ENCODE measurements around the gene DDX60. TPM values are rescaled to one million over a fixed set of nuclear protein-coding genes. Genes with fewer than 3 reads are reported as not detected.

The DDX60 gene
- total RNA-seq, 2 donors from 2014 or later: 9.2 to 10.7 TPM

GRCh38 chr4:168325591-168325990, 7.0 kb upstream of the DDX60 start:
- H3K4me1 ChIP-seq: no peaks in the 10 kb centered on the region
- H3K36me3 ChIP-seq: no peaks in the 10 kb centered on the region
- TF ChIP-seq CTCF (IDR thresholded peaks at IDR 0.05): no peak
- H3K9me3 ChIP-seq: no peaks in the 10 kb centered on the region
- H3K27ac ChIP-seq: no peak overlapping the region
- H3K4me3 ChIP-seq: no peak overlapping the region
- H3K27me3 ChIP-seq: no peaks in the 10 kb centered on the region
- no peak for DNase-seq (ENCODE audit: low spot score)

GRCh38 chr4:168321006-168321405, 2.5 kb upstream of the DDX60 start:
- Histone ChIP-seq H3K4me1 (peaks cover 0 to 17% of the 10 kb centered on the region in 2 donors), H3K4me3 (no peak overlapping the region), H3K27ac (no peak overlapping the region), H3K27me3 (no peaks in the 10 kb centered on the region), H3K36me3 (no peaks in the 10 kb centered on the region), H3K9me3 (no peaks in the 10 kb centered on the region)
- no peak for DNase-seq (ENCODE audit: low spot score)
- TF ChIP-seq CTCF (IDR thresholded peaks at IDR 0.05): no peak

- no peaks in the 10 kb centered on the region for H3K9me3 ChIP-seq
- no peaks in the 10 kb centered on the region for H3K27me3 ChIP-seq
- H3K36me3 ChIP-seq: no peaks in the 10 kb centered on the region
- H3K27ac ChIP-seq: peak overlapping the region in 1 of 2 donors; percentile 95
- DNase-seq (ENCODE audit: low spot score): no peak
- peak overlapping the region in 1 of 2 donors; percentile 86 for H3K4me3 ChIP-seq
- peaks cover 0 to 17% of the 10 kb centered on the region in 2 donors for H3K4me1 ChIP-seq
- no peak for TF ChIP-seq CTCF (IDR thresholded peaks at IDR 0.05)
Observed at GRCh38 chr4:168319486-168320019, 1.0 kb upstream of the DDX60 start.

- Histone ChIP-seq H3K4me1 (peaks cover 0 to 17% of the 10 kb centered on the region in 2 donors), H3K4me3 (peak overlapping the region; percentile 86 to 88), H3K36me3 (no peaks in the 10 kb centered on the region), H3K9me3 (no peaks in the 10 kb centered on the region), H3K27ac (peak overlapping the region; percentile 95 to 98), H3K27me3 (no peaks in the 10 kb centered on the region)
- no peak for DNase-seq (ENCODE audit: low spot score)
- no peak for TF ChIP-seq CTCF (IDR thresholded peaks at IDR 0.05)
Observed at GRCh38 chr4:168317621-168318020, 931 bp downstream of the DDX60 start.

GRCh38 chr4:168309781-168310180, 8.8 kb downstream of the DDX60 start:
- Histone ChIP-seq H3K27me3 (no peaks in the 10 kb centered on the region), H3K36me3 (no peaks in the 10 kb centered on the region), H3K27ac (peak overlapping the region in 1 of 2 donors; percentile 17), H3K9me3 (no peaks in the 10 kb centered on the region), H3K4me3 (no peak overlapping the region), H3K4me1 (no peaks in the 10 kb centered on the region)
- no peak for DNase-seq (ENCODE audit: low spot score)
- no peak for TF ChIP-seq CTCF (IDR thresholded peaks at IDR 0.05)

GRCh38 chr4:168308912-168309311, 9.6 kb downstream of the DDX60 start:
- TF ChIP-seq CTCF (IDR thresholded peaks at IDR 0.05): no peak

More at GRCh38 chr4:168308912-168309311, 9.6 kb downstream of the DDX60 start:
- Histone ChIP-seq H3K9me3 (no peaks in the 10 kb centered on the region), H3K36me3 (no peaks in the 10 kb centered on the region), H3K4me3 (no peak overlapping the region), H3K4me1 (no peaks in the 10 kb centered on the region), H3K27ac (no peak overlapping the region), H3K27me3 (no peaks in the 10 kb centered on the region)
- DNase-seq (ENCODE audit: low spot score): no peak

Measured in right atrium auricular region (tissue), 2 donors.